ENCODE results near the gene DDX6.
"Not testable (repeated sequence)": the region's sequence is repeated elsewhere in the genome, so short reads cannot be mapped to it uniquely, and the experiment has no call there.

DDX6 gene, protein sequence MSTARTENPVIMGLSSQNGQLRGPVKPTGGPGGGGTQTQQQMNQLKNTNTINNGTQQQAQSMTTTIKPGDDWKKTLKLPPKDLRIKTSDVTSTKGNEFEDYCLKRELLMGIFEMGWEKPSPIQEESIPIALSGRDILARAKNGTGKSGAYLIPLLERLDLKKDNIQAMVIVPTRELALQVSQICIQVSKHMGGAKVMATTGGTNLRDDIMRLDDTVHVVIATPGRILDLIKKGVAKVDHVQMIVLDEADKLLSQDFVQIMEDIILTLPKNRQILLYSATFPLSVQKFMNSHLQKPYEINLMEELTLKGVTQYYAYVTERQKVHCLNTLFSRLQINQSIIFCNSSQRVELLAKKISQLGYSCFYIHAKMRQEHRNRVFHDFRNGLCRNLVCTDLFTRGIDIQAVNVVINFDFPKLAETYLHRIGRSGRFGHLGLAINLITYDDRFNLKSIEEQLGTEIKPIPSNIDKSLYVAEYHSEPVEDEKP

DNA sequence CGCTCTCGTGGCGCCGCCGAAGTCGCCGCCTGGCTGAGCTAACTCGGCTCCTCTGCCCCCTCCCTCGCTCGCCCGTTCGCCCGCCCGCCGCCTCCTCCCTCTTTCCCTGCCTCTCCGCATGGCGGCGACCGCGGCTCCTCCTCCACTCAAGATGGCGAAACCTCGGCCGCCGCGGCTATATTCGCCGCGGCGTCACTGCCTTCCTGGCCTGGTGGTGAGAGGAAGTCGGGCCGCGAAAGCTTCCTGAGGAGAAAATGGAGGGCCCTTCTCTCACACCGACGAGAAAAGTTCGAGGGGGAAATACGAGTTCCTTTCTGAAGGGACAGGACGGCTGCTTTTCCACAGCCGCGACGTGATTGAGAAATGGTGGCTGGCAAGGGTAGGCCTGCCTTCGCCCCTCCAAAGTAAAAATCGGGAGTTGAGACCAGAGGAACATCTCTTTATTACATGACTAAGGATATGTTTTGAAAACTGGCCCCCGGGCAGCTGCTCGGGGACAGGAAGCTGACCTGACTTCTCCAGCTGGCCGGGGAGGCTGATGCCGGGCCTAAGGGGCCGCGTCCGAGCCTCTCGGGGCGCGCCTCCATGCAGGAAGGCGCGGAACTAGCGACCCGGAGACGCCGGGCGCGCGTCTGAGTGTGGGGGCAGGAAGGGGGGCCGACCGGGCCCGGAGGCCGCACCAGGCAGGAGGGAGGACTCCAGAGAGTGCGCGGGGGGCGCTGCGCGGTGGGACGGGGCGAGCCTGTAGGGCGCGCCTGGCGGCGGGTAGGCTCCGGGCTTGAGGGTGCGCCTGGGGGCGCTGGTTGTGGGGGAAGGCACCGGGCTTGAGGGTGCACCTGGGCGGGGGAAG is at the start of gene DDX6:
Gene DDX6, minus strand, starts transcription at position 54 of the 850 bp plus-strand sequence. CDS start 4,913 bp downstream, outside the sequence.
- intact Hi-C loops (cut with DNase I), result loop anchor here (5.0 kb wide), 1 partner anchor 136 kb away; the partner anchor contains the start of gene BCL9L

GRCh38 chr11:118838905-118839553 is 48.1 kb upstream of the DDX6 start:
- DNase-seq, result no peak
- intact Hi-C loops (cut with DNase I), result no loop called here

More for the DNA sequence above, at the start of gene DDX6:
- DNase-seq, result peak; percentile 82 to 98 (median 91)

- intact Hi-C loops (cut with DNase I), result no loop called here
- DNase-seq, result no peak
Measured at GRCh38 chr11:118837868-118838267, 46.9 kb upstream of the DDX6 start.

GRCh38 chr11:118834427-118835028 is 43.6 kb upstream of the DDX6 start:
- DNase-seq, result no peak
- intact Hi-C loops (cut with DNase I), result no loop called here

DNA sequence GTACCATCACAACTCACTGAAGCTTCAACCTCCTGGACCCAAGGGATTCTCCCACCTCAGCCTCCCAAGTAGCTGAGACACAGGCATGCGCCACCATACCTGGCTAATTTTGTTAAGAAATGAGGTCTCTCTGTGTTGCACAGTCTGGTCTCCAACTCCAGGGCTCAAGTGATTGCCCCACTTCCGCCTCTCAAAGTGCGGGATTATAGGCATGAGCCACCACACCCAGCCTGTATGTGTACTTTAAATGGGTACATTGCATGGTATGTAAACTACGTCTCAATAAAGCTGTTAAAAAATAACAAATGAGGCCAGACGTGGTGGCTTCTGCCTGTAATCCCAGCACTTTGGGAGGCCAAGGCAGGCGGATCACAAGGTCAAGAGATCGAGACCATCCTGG is 36.2 kb upstream of the DDX6 start:
- DNase-seq, result no peak
- intact Hi-C loops (cut with DNase I), result no loop called here

GRCh38 chr11:118822936-118823510 is 32.1 kb upstream of the DDX6 start:
- DNase-seq; intact Hi-C loops (cut with DNase I): not testable (repeated sequence)

DNA sequence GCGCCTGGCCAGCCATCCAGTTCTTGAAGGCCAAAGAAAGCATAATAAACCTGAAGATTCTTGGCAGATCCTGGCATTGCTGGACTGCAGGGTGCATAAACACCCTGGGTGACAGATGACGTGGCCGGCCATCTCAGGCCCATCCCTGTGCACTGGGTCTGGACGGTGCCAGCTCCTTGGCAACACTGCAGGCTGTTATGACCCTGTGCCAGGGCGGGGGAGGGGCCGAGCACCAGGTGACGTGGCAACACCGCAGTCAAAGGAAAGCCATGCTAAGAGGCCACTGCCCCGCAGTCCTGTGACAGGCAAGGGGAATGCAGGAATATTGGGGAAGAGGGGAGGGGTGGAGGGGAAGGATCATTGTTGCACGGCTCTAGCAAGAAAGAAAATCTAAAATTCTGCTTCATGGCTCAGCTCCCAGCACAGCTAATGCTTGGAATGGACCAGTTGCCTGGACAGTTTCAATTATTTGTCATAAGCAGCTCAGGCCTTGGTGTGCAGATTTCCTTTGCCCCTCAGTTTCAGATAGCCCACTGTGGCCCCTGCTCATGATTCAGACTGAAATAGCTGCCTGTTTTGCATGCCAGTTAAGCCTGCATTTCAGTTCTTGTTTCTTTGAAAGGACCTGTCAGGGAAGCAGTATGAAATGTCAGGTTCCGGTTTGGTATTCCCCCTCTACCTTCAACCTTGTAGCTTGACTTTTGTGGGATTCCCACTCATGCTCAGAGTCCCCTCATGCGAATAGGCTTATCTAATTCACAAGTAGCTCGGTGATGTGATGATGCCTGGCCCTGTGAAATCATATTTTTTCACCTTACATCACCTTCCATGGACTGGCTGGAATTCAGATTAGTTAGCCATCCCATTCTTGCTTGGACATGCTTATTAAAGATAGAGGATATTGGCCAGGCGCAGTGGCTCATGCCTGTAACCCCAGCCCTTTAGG is 29.7 kb upstream of the DDX6 start:
- peak; percentile 28 to 91 (median 50) for DNase-seq
- intact Hi-C loops (cut with DNase I), result no loop called here

GRCh38 chr11:118820025-118820379 is 29.0 kb upstream of the DDX6 start:
- intact Hi-C loops (cut with DNase I), result not testable (repeated sequence)

DNA sequence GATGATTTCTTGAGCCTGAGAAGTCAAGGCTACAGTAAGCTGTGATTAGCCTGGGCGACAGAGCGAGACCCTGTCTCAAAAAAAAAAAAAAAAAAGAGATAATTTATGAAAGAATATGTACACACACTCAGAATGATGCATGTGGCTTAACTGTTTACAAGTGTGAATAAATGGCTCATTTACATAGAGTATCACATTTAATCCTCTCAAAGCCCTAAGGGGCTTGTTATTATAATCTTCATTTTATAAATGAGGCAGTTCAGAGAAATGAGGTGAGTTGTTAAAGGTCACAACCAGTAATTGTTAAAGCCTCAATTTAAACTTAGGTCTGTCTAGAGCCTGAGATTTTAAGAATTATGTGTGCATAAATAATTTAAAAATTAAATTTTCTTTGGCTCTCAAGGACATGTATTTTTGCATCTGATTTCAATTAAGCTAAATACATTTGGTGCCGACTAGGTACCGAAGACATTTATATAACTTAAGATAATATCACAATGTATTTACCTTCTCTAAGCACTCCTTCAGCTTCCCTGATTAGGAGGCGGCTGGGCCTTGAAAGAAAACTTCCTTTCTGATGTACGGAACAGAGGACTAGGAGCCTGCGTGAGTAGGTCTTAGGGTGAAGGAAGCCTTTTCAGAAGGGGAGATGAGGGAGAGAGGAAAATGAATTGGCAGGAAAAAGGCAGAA is 28.5 kb upstream of the DDX6 start:
- no peak for DNase-seq
- intact Hi-C loops (cut with DNase I), result no loop called here

More at GRCh38 chr11:118820025-118820379, 29.0 kb upstream of the DDX6 start:
- DNase-seq, result not testable (repeated sequence)

DNA sequence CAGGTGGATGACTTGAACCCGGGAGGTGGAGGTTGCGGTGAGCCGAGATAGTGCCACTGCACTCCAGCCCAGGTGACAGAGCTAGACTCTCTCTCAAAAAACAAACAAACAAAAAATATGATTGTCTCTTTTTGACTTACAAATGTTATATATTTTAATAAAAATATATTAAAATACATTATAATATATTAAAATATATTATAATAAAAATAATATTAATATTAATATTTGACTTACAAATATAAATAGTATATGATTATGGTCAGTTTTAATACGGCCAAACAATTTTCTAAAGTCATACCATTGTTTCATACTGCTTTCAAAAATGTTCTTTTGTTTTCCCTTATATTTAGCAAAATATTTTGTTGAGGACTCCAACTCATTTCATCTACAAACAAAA is 27.2 kb upstream of the DDX6 start:
- intact Hi-C loops (cut with DNase I), result no loop called here
- DNase-seq, result no peak

- DNase-seq, result no peak
- intact Hi-C loops (cut with DNase I), result no loop called here
Measured at GRCh38 chr11:118813551-118813950, 22.6 kb upstream of the DDX6 start.

- intact Hi-C loops (cut with DNase I), result no loop called here
- DNase-seq, result no peak
Measured at GRCh38 chr11:118812485-118812884, 21.5 kb upstream of the DDX6 start.

DNA sequence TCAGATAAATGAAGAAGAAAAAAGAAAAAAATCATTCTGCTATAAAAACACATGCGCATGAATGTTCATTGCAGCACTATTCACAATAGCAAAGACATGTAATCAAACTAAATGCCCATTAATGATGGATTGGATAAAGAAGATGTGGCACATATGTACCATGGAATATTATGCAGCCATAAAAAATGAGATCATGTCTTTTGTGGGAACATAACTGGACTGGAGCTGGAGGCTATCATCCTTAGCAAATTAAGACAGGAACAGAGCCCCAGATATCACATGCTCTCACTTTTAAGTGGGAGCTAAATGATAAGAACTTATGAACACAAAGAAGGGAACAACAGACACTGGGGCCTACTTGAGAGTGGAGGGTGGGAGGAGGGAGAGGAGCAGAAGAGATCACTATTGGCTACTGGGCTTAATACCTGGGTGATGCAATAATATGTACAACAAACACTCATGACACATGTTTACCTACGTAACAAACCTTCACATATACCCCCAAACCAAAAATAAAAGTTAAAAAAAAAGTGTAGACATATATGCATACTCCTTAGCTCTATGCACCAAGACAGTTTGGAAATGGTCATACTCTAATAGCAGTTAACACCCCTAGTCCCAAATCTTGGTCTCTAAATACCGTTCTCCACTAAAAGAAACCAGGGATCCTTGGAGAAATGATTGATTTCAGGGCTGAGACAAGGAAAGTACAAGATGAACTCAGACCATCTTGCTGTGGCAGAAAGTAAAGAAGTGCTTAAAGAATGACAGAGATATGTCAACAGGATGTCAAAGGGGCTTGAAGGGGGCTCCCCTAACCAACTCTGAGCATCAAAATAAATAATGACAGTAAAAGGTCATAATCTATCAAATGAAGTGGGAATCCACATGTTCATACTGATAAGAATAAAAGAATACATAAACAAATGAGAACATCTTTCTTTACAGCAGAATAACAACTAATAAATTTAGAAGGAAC is 17.1 kb upstream of the DDX6 start:
- no peak for DNase-seq
- intact Hi-C loops (cut with DNase I), result no loop called here

DNA sequence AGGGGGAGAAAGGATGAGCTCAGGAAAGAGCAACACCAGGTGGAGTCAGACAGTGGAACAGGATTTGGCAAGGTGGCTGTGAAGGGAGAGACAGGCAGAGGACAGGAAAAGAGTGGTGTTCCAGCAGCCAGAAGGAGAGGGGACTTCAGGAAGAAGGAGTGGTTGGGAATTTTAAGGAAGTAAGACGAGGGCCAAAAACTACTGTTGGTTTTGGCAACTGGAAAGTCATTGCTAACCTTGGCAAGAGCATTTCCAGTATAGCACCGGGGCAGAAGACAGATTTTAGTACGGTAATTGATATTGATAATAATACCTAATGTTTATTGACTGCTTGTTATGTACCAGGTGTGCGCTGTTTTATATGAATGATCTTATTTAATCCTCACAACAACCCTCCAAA is 15.4 kb upstream of the DDX6 start:
- no peak for DNase-seq
- intact Hi-C loops (cut with DNase I), result no loop called here

GRCh38 chr11:118804094-118804493 is 13.1 kb upstream of the DDX6 start:
- intact Hi-C loops (cut with DNase I), result no loop called here
- DNase-seq, result no peak

DNA sequence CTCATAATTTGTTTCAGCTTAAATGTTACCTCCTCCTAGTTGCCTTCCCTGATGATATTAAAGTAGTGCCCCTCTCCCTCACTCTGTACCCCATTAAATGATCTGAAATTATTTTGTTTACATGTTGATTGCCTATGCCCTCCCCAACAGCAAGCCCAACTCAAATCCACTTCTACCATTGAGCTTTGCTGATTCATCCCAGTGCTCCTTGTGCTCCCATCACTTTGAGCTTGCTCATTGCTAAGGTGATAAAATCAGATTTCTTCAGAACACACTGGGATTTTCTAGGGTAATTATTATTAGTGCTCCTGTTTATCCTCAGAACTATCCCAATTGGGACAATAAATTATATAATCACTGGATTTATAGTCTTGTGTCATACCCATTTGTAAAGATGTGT is 8.4 kb upstream of the DDX6 start:
- intact Hi-C loops (cut with DNase I), result no loop called here
- DNase-seq, result no peak

- intact Hi-C loops (cut with DNase I), result no loop called here
- no peak for DNase-seq
Measured at GRCh38 chr11:118797510-118797909, 6.5 kb upstream of the DDX6 start.

Measured in posterior cingulate gyrus (tissue), 11 donors.